Measurements from ENCODE around the gene MED27. TPM values are rescaled to one million over a fixed set of nuclear protein-coding genes. Genes with fewer than 3 reads are reported as not detected.

MED27 gene
- total and polyA plus RNA-seq, 8 donors, result 0.87 to 21.9 (median 12.7) TPM

GRCh38 chr9:131987232-131987631 lies 92.4 kb downstream of the MED27 start:
- H3K9me3 ChIP-seq, result no peaks in the 10 kb centered on the region
- TF ChIP-seq POLR2A (IDR thresholded peaks at IDR 0.05) (no peak), POLR2AphosphoS5 (IDR thresholded peaks at IDR 0.05) (no peak), EP300 (IDR thresholded peaks at IDR 0.05) (no peak)
- TF ChIP-seq, protein P1, sequence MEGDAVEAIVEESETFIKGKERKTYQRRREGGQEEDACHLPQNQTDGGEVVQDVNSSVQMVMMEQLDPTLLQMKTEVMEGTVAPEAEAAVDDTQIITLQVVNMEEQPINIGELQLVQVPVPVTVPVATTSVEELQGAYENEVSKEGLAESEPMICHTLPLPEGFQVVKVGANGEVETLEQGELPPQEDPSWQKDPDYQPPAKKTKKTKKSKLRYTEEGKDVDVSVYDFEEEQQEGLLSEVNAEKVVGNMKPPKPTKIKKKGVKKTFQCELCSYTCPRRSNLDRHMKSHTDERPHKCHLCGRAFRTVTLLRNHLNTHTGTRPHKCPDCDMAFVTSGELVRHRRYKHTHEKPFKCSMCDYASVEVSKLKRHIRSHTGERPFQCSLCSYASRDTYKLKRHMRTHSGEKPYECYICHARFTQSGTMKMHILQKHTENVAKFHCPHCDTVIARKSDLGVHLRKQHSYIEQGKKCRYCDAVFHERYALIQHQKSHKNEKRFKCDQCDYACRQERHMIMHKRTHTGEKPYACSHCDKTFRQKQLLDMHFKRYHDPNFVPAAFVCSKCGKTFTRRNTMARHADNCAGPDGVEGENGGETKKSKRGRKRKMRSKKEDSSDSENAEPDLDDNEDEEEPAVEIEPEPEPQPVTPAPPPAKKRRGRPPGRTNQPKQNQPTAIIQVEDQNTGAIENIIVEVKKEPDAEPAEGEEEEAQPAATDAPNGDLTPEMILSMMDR (IDR thresholded peaks at IDR 0.05), result no peak
- peaks cover 0 to 5% (median 0%) of the 10 kb centered on the region in 4 donors for H3K4me1 ChIP-seq
- H3K4me3 ChIP-seq, result no peak overlapping the region
- no peak for DNase-seq
- 93 to 98% (median 96%) methylated on average over 5 of the region's 5 CpGs for WGBS, 5 donors
- H3K36me3 ChIP-seq, result no peaks in the 10 kb centered on the region
- H3K27ac ChIP-seq, result no peak overlapping the region
- no peaks in the 10 kb centered on the region for H3K27me3 ChIP-seq
- intact Hi-C loops (cut with DNase I; ENCODE audit: low total_unique reads), result no loop called here

GRCh38 chr9:131986576-131986975 lies 93.1 kb downstream of the MED27 start:
- DNase-seq, result no peak
- WGBS, 5 donors, result 78 to 86% (median 83%) methylated on average over 4 of the region's 4 CpGs
- peaks cover 0 to 3% (median 0%) of the 10 kb centered on the region in 4 donors for H3K4me1 ChIP-seq
- intact Hi-C loops (cut with DNase I; ENCODE audit: low total_unique reads), result no loop called here
- H3K9me3 ChIP-seq, result no peaks in the 10 kb centered on the region
- no peak overlapping the region for H3K27ac ChIP-seq
- no peaks in the 10 kb centered on the region for H3K27me3 ChIP-seq
- H3K4me3 ChIP-seq, result no peak overlapping the region
- no peaks in the 10 kb centered on the region for H3K36me3 ChIP-seq
- TF ChIP-seq POLR2A (IDR thresholded peaks at IDR 0.05) (no peak), POLR2AphosphoS5 (IDR thresholded peaks at IDR 0.05) (no peak), EP300 (IDR thresholded peaks at IDR 0.05) (no peak)
- TF ChIP-seq, protein P1 (IDR thresholded peaks at IDR 0.05), result no peak

DNA sequence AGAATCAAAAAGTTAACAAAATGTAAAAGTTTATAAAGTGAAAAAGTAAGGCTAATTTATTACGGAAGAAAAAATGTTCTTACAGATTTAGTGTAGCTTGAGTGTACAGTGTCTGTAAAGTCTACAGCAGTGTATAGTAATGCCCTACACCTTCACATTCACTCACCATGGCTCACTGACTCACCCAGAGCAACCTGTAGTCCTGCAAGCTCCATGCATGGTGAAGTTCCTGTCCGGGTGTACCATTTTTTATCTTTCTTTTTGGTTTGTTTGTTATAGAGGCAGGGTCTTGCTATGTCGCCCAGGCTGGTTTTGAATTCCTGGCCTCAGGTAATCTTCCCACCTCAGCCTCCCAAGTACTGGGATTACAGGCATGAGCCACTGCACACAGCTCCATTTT lies 93.6 kb downstream of the MED27 start:
- TF ChIP-seq, protein P1 (IDR thresholded peaks at IDR 0.05), result no peak
- TF ChIP-seq POLR2A (IDR thresholded peaks at IDR 0.05) (no peak), EP300 (IDR thresholded peaks at IDR 0.05) (no peak)
- WGBS, 5 donors, result 89 to 94% (median 91%) methylated on average over 3 of the region's 3 CpGs
- H3K9me3 ChIP-seq, result no peaks in the 10 kb centered on the region
- peaks cover 0 to 8% (median under 1%) of the 10 kb centered on the region in 4 donors for H3K4me1 ChIP-seq
- H3K4me3 ChIP-seq, result no peak overlapping the region
- H3K36me3 ChIP-seq, result no peaks in the 10 kb centered on the region
- no peak overlapping the region for H3K27ac ChIP-seq
- no peaks in the 10 kb centered on the region for H3K27me3 ChIP-seq
- no peak for DNase-seq
- intact Hi-C loops (cut with DNase I; ENCODE audit: low total_unique reads), result no loop called here

DNA sequence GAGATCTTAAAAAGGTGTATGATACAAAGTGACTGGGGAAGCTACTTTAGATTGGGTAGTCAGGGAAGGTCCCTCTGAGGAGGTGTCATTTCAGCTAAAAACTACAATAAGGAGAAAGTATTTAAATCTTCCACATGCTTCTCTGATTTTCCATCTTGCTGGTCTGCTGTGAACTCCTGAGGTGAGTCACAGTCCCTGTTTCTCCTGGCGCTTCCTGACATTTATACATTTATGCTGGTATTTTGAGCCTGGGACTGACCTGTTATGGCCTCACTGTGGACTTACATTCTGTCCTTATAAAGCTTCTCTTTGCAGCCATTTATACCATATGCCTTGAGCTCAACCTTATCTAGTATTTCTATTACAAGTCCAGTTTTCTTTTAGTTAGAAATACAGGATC lies 95.1 kb downstream of the MED27 start:
- TF ChIP-seq POLR2AphosphoS5 (IDR thresholded peaks at IDR 0.05), result no peak
- no peak for TF ChIP-seq POLR2A (IDR thresholded peaks at IDR 0.05)
- TF ChIP-seq, protein P1 (IDR thresholded peaks at IDR 0.05), result no peak
- TF ChIP-seq EP300 (IDR thresholded peaks at IDR 0.05), result no peak
- intact Hi-C loops (cut with DNase I; ENCODE audit: low total_unique reads), result no loop called here
- Histone ChIP-seq H3K9me3 (no peaks in the 10 kb centered on the region), H3K4me3 (no peak overlapping the region), H3K27ac (no peak overlapping the region), H3K4me1 (peaks cover 0 to 16% (median 3%) of the 10 kb centered on the region in 4 donors), H3K27me3 (no peaks in the 10 kb centered on the region), H3K36me3 (no peaks in the 10 kb centered on the region)
- no peak for DNase-seq
- 100% methylated on average over 1 of the region's 1 CpG for WGBS, 5 donors
